ENCODE data around the gene LILRB4. TPM values are rescaled to one million over a fixed set of nuclear protein-coding genes. Genes with fewer than 3 reads are reported as not detected.

LILRB4 gene
- total and polyA plus RNA-seq, 2 of the 4 experiments (the other 2 are of a cell fraction) = not detected

DNA sequence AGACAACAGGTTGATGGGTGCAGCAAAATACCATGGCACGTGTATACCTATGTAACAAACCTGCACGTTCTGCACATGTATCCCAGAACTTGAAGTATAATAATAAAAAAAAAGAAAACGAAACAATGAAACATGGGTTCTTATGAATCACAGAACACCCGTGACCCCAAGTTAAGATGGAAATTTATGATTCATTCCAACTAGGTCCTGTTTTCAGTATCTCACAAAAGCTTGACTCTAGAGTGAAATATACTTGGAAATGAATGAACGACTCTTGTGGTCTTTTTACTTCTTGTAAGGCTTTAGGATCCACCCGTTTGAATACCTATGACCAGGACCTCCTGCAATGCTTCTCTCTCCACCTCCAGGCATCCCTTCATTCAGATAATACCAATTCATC, 3.5 kb upstream of the LILRB4 start:
- Histone ChIP-seq H3K18ac (ENCODE audit: low read depth, low read length) (no peak overlapping the region), H3K27me3 (ENCODE audit: control insufficient read depth, insufficient read depth, low read length) (no peaks in the 10 kb centered on the region), H3K4me2 (ENCODE audit: low read depth, low read length) (no peak overlapping the region), H2AFZ (replicated peaks; ENCODE audit: low read length, poor library complexity) (no peak overlapping the region), H3K14ac (replicated peaks; ENCODE audit: low read depth, low read length) (no peak overlapping the region), H3K79me1 (ENCODE audit: low read depth in 1 of 2, low read length in 2 of 2) (no peaks in the 10 kb centered on the region), H3K56ac (ENCODE audit: extremely low read depth, insufficient read depth, low read length) (no peak overlapping the region), H4K20me1 (ENCODE audit: insufficient read depth, low read length) (no peaks in the 10 kb centered on the region), H2BK120ac (ENCODE audit: low read depth, low read length) (no peak overlapping the region), H3K9me3 (ENCODE audit: control insufficient read depth, insufficient read depth, low read length) (peaks cover 33% of the 10 kb centered on the region), H3K9me1 (ENCODE audit: insufficient read depth, low read length) (no peaks in the 10 kb centered on the region), H2BK20ac (ENCODE audit: low read depth, low read length) (no peak overlapping the region), H3K4me3 (ENCODE audit: insufficient read depth, low read depth, low read length) (no peak overlapping the region), H2BK15ac (ENCODE audit: low read depth, low read length) (no peak overlapping the region), H2BK5ac (ENCODE audit: low read depth, low read length, poor library complexity, severe bottlenecking) (no peak overlapping the region), H3K9ac (ENCODE audit: low read depth, low read length) (no peak overlapping the region), H4K5ac (ENCODE audit: low read depth, low read length) (no peak overlapping the region), H4K8ac (ENCODE audit: low read depth in 2 of 2, low read length in 2 of 2) (no peak overlapping the region), H2AK5ac (ENCODE audit: low read depth, low read length) (no peak overlapping the region), H3K27ac (ENCODE audit: insufficient read depth, low read length) (no peak overlapping the region), H2AK9ac (replicated peaks; ENCODE audit: low read depth, low read length, poor library complexity) (no peak overlapping the region), H3K23ac (ENCODE audit: low read depth, low read length) (no peak overlapping the region), H3K36me3 (ENCODE audit: control insufficient read depth, insufficient read depth, low read length) (no peaks in the 10 kb centered on the region), H4K91ac (ENCODE audit: insufficient read depth, low read depth, low read length) (no peak overlapping the region), H3K4ac (ENCODE audit: low read depth, low read length) (no peak overlapping the region), H3K4me1 (ENCODE audit: control insufficient read depth, insufficient read depth, low read length) (no peaks in the 10 kb centered on the region)
- WGBS, 2 experiments (ENCODE audit: extremely low coverage in 2 of 2, insufficient read length in 1 of 2) = no CpG with 5 or more reads among the region's 6 CpGs
- ATAC-seq (ENCODE audit: low read depth) = no peak
- ChIA-PET POLR2A (ENCODE audit: unreplicated experiment) (no interaction called here), CTCF (no interaction called here)
- in situ Hi-C loops (cut with MboI; ENCODE audit: low sequenced_read_pairs) (no loop called here), dilution Hi-C loops (cut with HindIII; ENCODE audit: low sequenced_read_pairs, unreplicated experiment) (no loop called here), intact Hi-C loops (cut with micrococcal nuclease) (no loop called here)
- DNase-seq = no peak
- BruUV-seq (replicated peaks) = no TSS peak
- no peak for TF ChIP-seq FOS (IDR thresholded peaks at IDR 0.05; ENCODE audit: low read depth, low read length)
- no peak for TF ChIP-seq BHLHE40 (IDR thresholded peaks at IDR 0.05; ENCODE audit: low read depth, low read length)
- TF ChIP-seq RAD21 (IDR thresholded peaks at IDR 0.05; ENCODE audit: low read length) = no peak
- no peak for TF ChIP-seq CEBPB (IDR thresholded peaks at IDR 0.05; ENCODE audit: low read depth, low read length)
- TF ChIP-seq, protein P1, sequence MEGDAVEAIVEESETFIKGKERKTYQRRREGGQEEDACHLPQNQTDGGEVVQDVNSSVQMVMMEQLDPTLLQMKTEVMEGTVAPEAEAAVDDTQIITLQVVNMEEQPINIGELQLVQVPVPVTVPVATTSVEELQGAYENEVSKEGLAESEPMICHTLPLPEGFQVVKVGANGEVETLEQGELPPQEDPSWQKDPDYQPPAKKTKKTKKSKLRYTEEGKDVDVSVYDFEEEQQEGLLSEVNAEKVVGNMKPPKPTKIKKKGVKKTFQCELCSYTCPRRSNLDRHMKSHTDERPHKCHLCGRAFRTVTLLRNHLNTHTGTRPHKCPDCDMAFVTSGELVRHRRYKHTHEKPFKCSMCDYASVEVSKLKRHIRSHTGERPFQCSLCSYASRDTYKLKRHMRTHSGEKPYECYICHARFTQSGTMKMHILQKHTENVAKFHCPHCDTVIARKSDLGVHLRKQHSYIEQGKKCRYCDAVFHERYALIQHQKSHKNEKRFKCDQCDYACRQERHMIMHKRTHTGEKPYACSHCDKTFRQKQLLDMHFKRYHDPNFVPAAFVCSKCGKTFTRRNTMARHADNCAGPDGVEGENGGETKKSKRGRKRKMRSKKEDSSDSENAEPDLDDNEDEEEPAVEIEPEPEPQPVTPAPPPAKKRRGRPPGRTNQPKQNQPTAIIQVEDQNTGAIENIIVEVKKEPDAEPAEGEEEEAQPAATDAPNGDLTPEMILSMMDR (conservative IDR thresholded peaks at IDR 0.05; ENCODE audit: low read depth, low read length) = no peak
- no peak for TF ChIP-seq SMC3 (IDR thresholded peaks at IDR 0.05; ENCODE audit: low read depth, low read length)
- TF ChIP-seq MAFK (IDR thresholded peaks at IDR 0.05; ENCODE audit: low read depth, low read length) = no peak
- no peak for TF ChIP-seq NFE2L2 (IDR thresholded peaks at IDR 0.05; ENCODE audit: low read depth, low read length)
- TF ChIP-seq MXI1 (IDR thresholded peaks at IDR 0.05; ENCODE audit: borderline replicate concordance, low read depth, low read length) = no peak
- no peak for TF ChIP-seq RFX5 (IDR thresholded peaks at IDR 0.05; ENCODE audit: low read depth, low read length)
- TF ChIP-seq, protein P2, sequence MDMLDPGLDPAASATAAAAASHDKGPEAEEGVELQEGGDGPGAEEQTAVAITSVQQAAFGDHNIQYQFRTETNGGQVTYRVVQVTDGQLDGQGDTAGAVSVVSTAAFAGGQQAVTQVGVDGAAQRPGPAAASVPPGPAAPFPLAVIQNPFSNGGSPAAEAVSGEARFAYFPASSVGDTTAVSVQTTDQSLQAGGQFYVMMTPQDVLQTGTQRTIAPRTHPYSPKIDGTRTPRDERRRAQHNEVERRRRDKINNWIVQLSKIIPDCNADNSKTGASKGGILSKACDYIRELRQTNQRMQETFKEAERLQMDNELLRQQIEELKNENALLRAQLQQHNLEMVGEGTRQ (IDR thresholded peaks at IDR 0.05; ENCODE audit: low read depth, low read length) = no peak
- TF ChIP-seq, protein P3, sequence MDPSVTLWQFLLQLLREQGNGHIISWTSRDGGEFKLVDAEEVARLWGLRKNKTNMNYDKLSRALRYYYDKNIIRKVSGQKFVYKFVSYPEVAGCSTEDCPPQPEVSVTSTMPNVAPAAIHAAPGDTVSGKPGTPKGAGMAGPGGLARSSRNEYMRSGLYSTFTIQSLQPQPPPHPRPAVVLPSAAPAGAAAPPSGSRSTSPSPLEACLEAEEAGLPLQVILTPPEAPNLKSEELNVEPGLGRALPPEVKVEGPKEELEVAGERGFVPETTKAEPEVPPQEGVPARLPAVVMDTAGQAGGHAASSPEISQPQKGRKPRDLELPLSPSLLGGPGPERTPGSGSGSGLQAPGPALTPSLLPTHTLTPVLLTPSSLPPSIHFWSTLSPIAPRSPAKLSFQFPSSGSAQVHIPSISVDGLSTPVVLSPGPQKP (IDR thresholded peaks at IDR 0.05; ENCODE audit: borderline replicate concordance, low read depth, low read length) = no peak
- no peak for TF ChIP-seq CHD1 (IDR thresholded peaks at IDR 0.05; ENCODE audit: low read depth, low read length)

Measured in IMR-90 (cell line).